GF-D8 (cell line): ENCODE data around the gene OR4F15.
"Not testable (repeated sequence)": the region's sequence is repeated elsewhere in the genome, so short reads cannot be mapped to it uniquely, and the experiment has no call there.

ENCODE experiments used
- DNase-seq: peaks from one replicate; lab custom pipeline; 2025; lab: John Stamatoyannopoulos, UW

The OR4F15 gene

GRCh38 chr15:101811902-101812301 is at the start of gene OR4F15:
Gene OR4F15 (plus strand): TSS chr15:101812202. CDS start chr15:101818187, 5,985 bp downstream.
- DNase-seq, result no peak

- not testable (repeated sequence) for DNase-seq
Observed at GRCh38 chr15:101764669-101765339, 47.2 kb upstream of the OR4F15 start.

GRCh38 chr15:101765340-101765671 is 46.7 kb upstream of the OR4F15 start:
- DNase-seq, result not testable (repeated sequence)

- no peak for DNase-seq
Observed at GRCh38 chr15:101765772-101766456, 46.1 kb upstream of the OR4F15 start.

DNA sequence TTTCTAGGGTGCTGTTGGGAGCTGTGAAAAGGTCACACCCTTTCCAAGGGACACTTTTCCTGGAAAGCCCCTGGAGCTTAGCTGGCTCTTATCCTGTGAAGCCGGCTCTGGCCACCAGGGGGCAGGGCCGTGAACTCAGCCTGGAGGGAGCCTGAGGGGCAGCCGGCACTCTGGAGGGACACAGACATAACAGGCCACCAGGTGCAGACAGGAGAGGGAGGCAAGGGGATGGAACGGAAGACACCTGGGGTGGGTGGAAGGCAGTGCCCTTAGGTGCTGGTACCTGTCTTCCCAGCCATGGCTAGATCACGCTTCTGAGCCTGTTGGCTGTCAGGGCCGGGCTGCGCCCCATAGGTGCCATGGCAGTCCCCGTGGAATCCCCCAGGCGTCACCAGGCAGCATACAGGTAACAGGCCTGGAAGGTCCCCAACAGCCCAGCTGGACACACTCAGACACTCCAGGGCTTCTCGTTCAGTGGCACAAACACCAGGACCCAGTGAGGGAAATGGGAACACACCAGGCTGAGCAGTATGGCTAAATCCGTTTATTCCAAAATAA is 44.8 kb upstream of the OR4F15 start:
- not testable (repeated sequence) for DNase-seq

- DNase-seq, result no peak
Observed at GRCh38 chr15:101772921-101773320, 39.1 kb upstream of the OR4F15 start.

DNA sequence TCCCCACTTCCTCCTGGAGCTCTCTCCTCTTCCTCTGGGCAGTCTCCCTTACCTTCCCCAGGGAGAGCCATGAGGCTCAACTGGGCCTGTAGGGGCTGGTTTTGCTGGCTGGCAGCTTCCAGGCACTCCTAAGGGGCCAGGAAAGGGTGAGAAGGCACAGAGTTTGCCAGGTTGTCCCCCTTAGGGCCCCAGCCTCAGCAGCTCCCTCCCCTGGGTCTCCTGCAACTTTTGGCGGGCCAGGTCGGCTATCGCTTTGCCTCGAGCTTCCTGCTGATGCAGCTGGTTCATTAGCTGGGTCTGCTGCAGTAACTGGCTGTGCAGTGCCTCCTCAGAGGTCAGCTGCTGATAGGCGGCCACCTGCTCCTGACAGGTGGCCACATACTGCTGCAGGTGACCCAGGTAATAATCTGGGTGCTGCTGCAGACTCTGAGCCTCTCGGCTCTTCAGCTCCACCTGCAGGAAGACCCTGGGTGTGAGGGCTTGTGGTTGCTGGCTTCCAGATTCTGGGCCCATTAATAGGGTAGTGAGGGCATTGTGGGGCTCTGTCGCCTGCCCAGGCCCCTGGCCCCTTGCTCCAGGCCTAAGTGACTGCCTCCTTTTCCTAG is 38.4 kb upstream of the OR4F15 start:
- DNase-seq, result no peak

GRCh38 chr15:101775136-101775535 is 36.9 kb upstream of the OR4F15 start:
- DNase-seq, result no peak

GRCh38 chr15:101778576-101778975 is 33.4 kb upstream of the OR4F15 start:
- DNase-seq, result not testable (repeated sequence)

- DNase-seq, result not testable (repeated sequence)
Observed at GRCh38 chr15:101780225-101780624, 31.8 kb upstream of the OR4F15 start.

DNA sequence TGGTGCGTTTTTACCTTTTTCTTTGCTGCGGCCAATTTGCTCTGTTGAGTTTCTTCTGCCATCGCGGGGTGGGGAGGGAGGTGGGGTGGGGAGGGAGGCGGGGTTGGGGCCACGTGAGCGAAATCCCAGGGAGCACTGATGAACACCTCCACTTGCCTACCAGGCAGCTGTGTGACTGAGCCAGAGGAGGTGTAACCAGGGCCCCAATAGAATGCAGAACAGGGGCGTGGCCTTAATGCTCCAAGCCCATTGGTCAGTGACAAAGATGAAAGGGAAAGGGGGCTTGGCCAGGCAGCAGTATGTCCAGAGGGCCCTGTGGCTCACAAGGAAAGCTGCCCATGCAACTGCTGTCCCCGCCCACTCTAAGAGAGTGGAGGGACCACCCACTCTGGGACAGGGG is 30.1 kb upstream of the OR4F15 start:
- no peak for DNase-seq

GRCh38 chr15:101784644-101785043 is 27.4 kb upstream of the OR4F15 start:
- DNase-seq, result no peak

DNA sequence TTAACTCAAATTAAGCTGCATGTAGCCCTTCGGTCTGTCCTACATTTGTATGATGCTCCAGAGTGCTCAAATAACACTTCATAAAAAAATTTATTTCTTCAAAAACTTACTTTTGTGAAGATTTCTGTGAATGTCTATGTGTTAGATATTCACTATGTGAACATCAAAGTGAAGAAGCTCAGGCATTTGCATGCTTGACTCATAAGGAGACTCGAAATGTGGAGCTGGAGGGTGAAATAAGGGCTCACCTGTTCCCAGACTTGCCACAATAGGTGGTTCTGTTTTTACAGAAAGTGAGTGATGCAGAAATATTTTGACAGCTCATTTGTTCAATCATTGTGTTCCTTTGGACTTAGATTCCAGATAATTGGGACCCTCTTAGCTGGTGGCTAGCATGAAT is 25.6 kb upstream of the OR4F15 start:
- not testable (repeated sequence) for DNase-seq

- not testable (repeated sequence) for DNase-seq
Observed at GRCh38 chr15:101788001-101788400, 24.0 kb upstream of the OR4F15 start.

DNA sequence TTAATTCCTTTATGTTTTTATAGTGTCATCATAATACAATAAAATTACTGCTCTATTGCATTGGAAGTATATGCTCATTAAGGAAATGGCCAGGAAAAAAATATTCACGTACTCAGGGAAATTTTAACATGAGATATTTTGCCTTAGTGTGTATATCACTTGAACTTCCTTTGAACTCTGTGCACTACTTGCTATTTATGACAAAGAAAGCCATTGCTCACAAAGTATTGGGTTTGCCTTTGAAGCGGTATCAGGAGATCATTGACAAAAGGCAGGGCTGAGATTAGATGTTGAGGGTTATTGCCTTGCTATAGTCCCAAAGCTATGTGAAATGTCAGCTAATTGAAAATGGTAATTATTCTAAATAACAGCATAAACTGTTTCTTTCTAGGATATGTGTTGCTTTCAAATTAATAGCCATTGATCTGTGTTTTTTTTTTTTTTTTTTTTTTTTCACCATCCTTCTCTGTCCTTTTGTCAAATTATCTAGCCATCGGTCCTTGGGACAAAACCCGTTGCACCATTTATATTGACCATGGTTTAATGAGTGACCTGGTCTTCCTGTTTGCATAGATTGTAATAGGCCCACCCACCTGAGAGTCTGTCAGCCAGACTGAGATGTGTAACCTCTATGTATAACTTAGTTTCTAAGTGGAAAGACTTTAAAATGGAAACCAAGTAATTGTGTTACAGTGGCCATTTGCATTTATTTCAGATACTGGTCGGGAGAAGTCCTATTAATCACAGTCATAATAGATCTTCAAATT is 23.3 kb upstream of the OR4F15 start:
- DNase-seq, result not testable (repeated sequence)

DNA sequence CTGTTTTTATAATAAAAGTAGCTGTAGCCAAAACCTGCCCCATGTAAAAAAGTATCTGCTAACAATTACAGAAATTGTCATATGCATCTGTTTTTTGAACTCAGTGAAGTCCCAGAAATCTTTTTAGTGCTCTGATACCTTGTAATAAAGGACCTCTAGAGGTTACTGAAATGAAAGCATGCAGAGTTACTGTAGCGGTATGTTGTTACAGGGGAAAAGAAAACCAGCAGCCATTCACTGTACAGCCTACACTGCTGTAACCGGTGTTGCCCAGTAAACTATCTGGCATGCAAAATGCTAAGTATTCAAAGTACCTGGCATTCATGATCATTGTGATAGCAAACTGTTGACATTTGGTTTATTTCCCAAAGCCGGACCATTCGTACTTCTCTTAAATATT is 21.3 kb upstream of the OR4F15 start:
- DNase-seq, result not testable (repeated sequence)

GRCh38 chr15:101793981-101794380 is 18.0 kb upstream of the OR4F15 start:
- not testable (repeated sequence) for DNase-seq

- DNase-seq, result no peak
Observed at GRCh38 chr15:101795455-101795854, 16.5 kb upstream of the OR4F15 start.

GRCh38 chr15:101799665-101800064 is 12.3 kb upstream of the OR4F15 start:
- no peak for DNase-seq

GRCh38 chr15:101801048-101801447 is 11.0 kb upstream of the OR4F15 start:
- DNase-seq, result no peak

DNA sequence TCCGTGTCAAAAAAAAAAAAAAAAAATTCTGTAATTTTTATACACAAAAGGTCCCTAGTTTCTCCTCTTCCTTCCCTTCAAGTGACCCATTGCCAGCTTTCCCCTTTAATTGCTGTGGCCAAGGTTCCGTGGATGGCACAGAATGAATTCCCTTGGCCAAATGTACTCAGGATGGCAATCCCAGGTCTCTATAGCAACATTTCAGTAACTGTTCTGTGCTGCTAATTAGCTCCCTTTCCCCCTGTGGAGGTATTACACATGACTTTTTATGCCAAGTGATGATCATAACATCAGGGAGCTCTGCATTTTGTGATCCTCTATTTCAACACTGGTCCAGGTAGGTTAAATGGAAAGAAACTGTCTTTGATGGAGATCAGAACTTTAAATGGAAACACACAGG is 8.8 kb upstream of the OR4F15 start, which contains the start of gene OR4F6:
Gene OR4F6, plus strand, starts transcription at position 301 of the 400 bp plus-strand sequence. CDS start 2,211 bp downstream, outside the sequence.
- DNase-seq, result no peak

GRCh38 chr15:101803676-101804075 is 8.3 kb upstream of the OR4F15 start:
- no peak for DNase-seq
